Measurements from ENCODE around the gene MMAB.

Gene MMAB

GRCh38 chr12:109542876-109543275 lies 30.4 kb downstream of the MMAB start:
- H3K27ac ChIP-seq (ENCODE audit: insufficient read depth, low read depth, low read length, poor library complexity, severe bottlenecking), result no peak overlapping the region
- H3K36me3 ChIP-seq (ENCODE audit: control insufficient read depth, insufficient read depth, low read length), result no peaks in the 10 kb centered on the region
- 93 to 97% methylated on average over 6 of the region's 6 CpGs for WGBS, 2 experiments

GRCh38 chr12:109542014-109542413 lies 31.3 kb downstream of the MMAB start:
- no peak overlapping the region for H3K27ac ChIP-seq (ENCODE audit: insufficient read depth, low read depth, low read length, poor library complexity, severe bottlenecking)
- H3K4me1 ChIP-seq (ENCODE audit: control insufficient read depth, insufficient read depth, low read length), result no peaks in the 10 kb centered on the region
- no peaks in the 10 kb centered on the region for H3K36me3 ChIP-seq (ENCODE audit: control insufficient read depth, insufficient read depth, low read length)
- no peak overlapping the region for H3K4me3 ChIP-seq (ENCODE audit: insufficient read depth, low read depth, low read length)
- no peaks in the 10 kb centered on the region for H3K27me3 ChIP-seq (ENCODE audit: control insufficient read depth, insufficient read depth, low read length, poor library complexity, severe bottlenecking)
- 78 to 84% methylated on average over 2 of the region's 2 CpGs for WGBS, 2 experiments
- no peaks in the 10 kb centered on the region for H3K9me3 ChIP-seq (ENCODE audit: control insufficient read depth, low read length)

More at GRCh38 chr12:109542876-109543275, 30.4 kb downstream of the MMAB start:
- Histone ChIP-seq H3K9me3 (ENCODE audit: control insufficient read depth, low read length) (no peaks in the 10 kb centered on the region), H3K27me3 (ENCODE audit: control insufficient read depth, insufficient read depth, low read length, poor library complexity, severe bottlenecking) (no peaks in the 10 kb centered on the region), H3K4me3 (ENCODE audit: insufficient read depth, low read depth, low read length) (no peak overlapping the region), H3K4me1 (ENCODE audit: control insufficient read depth, insufficient read depth, low read length) (no peaks in the 10 kb centered on the region)

- H3K27me3 ChIP-seq (ENCODE audit: control insufficient read depth, insufficient read depth, low read length, poor library complexity, severe bottlenecking), result no peaks in the 10 kb centered on the region
- H3K36me3 ChIP-seq (ENCODE audit: control insufficient read depth, insufficient read depth, low read length), result no peaks in the 10 kb centered on the region
- no peak overlapping the region for H3K27ac ChIP-seq (ENCODE audit: insufficient read depth, low read depth, low read length, poor library complexity, severe bottlenecking)
- no peaks in the 10 kb centered on the region for H3K9me3 ChIP-seq (ENCODE audit: control insufficient read depth, low read length)
- WGBS, 2 experiments, result 90 to 91% methylated on average over 4 of the region's 4 CpGs
- H3K4me1 ChIP-seq (ENCODE audit: control insufficient read depth, insufficient read depth, low read length), result no peaks in the 10 kb centered on the region
- H3K4me3 ChIP-seq (ENCODE audit: insufficient read depth, low read depth, low read length), result no peak overlapping the region
Measured at GRCh38 chr12:109541413-109541726, 31.9 kb downstream of the MMAB start.

- no peak overlapping the region for H3K27ac ChIP-seq (ENCODE audit: insufficient read depth, low read depth, low read length, poor library complexity, severe bottlenecking)
- no peaks in the 10 kb centered on the region for H3K36me3 ChIP-seq (ENCODE audit: control insufficient read depth, insufficient read depth, low read length)
- 94 to 95% methylated on average over 16 of the region's 16 CpGs for WGBS, 2 experiments
- H3K9me3 ChIP-seq (ENCODE audit: control insufficient read depth, low read length), result no peaks in the 10 kb centered on the region
- H3K4me3 ChIP-seq (ENCODE audit: insufficient read depth, low read depth, low read length), result no peak overlapping the region
- no peaks in the 10 kb centered on the region for H3K4me1 ChIP-seq (ENCODE audit: control insufficient read depth, insufficient read depth, low read length)
- no peaks in the 10 kb centered on the region for H3K27me3 ChIP-seq (ENCODE audit: control insufficient read depth, insufficient read depth, low read length, poor library complexity, severe bottlenecking)
Measured at GRCh38 chr12:109540526-109541412, 32.5 kb downstream of the MMAB start.

- Histone ChIP-seq H3K36me3 (ENCODE audit: control insufficient read depth, insufficient read depth, low read length) (no peaks in the 10 kb centered on the region), H3K27me3 (ENCODE audit: control insufficient read depth, insufficient read depth, low read length, poor library complexity, severe bottlenecking) (no peaks in the 10 kb centered on the region), H3K27ac (ENCODE audit: insufficient read depth, low read depth, low read length, poor library complexity, severe bottlenecking) (no peak overlapping the region), H3K4me3 (ENCODE audit: insufficient read depth, low read depth, low read length) (no peak overlapping the region), H3K9me3 (ENCODE audit: control insufficient read depth, low read length) (no peaks in the 10 kb centered on the region), H3K4me1 (ENCODE audit: control insufficient read depth, insufficient read depth, low read length) (no peaks in the 10 kb centered on the region)
- WGBS, 2 experiments, result 88 to 89% methylated on average over 9 of the region's 9 CpGs
Measured at GRCh38 chr12:109539508-109539907, 33.8 kb downstream of the MMAB start.

GRCh38 chr12:109538191-109538863 lies 35.0 kb downstream of the MMAB start:
- no peaks in the 10 kb centered on the region for H3K27me3 ChIP-seq (ENCODE audit: control insufficient read depth, insufficient read depth, low read length, poor library complexity, severe bottlenecking)
- H3K27ac ChIP-seq (ENCODE audit: insufficient read depth, low read depth, low read length, poor library complexity, severe bottlenecking), result no peak overlapping the region
- H3K9me3 ChIP-seq (ENCODE audit: control insufficient read depth, low read length), result no peaks in the 10 kb centered on the region
- 91% methylated on average over 16 of the region's 16 CpGs for WGBS, 2 experiments
- no peak overlapping the region for H3K4me3 ChIP-seq (ENCODE audit: insufficient read depth, low read depth, low read length)
- no peaks in the 10 kb centered on the region for H3K36me3 ChIP-seq (ENCODE audit: control insufficient read depth, insufficient read depth, low read length)
- H3K4me1 ChIP-seq (ENCODE audit: control insufficient read depth, insufficient read depth, low read length), result no peaks in the 10 kb centered on the region

- WGBS, 2 experiments, result 92 to 93% methylated on average over 8 of the region's 8 CpGs
- Histone ChIP-seq H3K27ac (ENCODE audit: insufficient read depth, low read depth, low read length, poor library complexity, severe bottlenecking) (no peak overlapping the region), H3K4me3 (ENCODE audit: insufficient read depth, low read depth, low read length) (no peak overlapping the region), H3K36me3 (ENCODE audit: control insufficient read depth, insufficient read depth, low read length) (no peaks in the 10 kb centered on the region), H3K27me3 (ENCODE audit: control insufficient read depth, insufficient read depth, low read length, poor library complexity, severe bottlenecking) (no peaks in the 10 kb centered on the region), H3K4me1 (ENCODE audit: control insufficient read depth, insufficient read depth, low read length) (no peaks in the 10 kb centered on the region), H3K9me3 (ENCODE audit: control insufficient read depth, low read length) (no peaks in the 10 kb centered on the region)
Measured at GRCh38 chr12:109537136-109537535, 36.2 kb downstream of the MMAB start.

GRCh38 chr12:109535863-109536250 lies 37.4 kb downstream of the MMAB start:
- Histone ChIP-seq H3K36me3 (ENCODE audit: control insufficient read depth, insufficient read depth, low read length) (peaks cover 3% of the 10 kb centered on the region), H3K27me3 (ENCODE audit: control insufficient read depth, insufficient read depth, low read length, poor library complexity, severe bottlenecking) (no peaks in the 10 kb centered on the region), H3K27ac (ENCODE audit: insufficient read depth, low read depth, low read length, poor library complexity, severe bottlenecking) (no peak overlapping the region), H3K4me3 (ENCODE audit: insufficient read depth, low read depth, low read length) (no peak overlapping the region), H3K9me3 (ENCODE audit: control insufficient read depth, low read length) (no peaks in the 10 kb centered on the region), H3K4me1 (ENCODE audit: control insufficient read depth, insufficient read depth, low read length) (no peaks in the 10 kb centered on the region)
- WGBS, 2 experiments, result 92 to 94% methylated on average over 5 of the region's 5 CpGs

GRCh38 chr12:109535231-109535862 lies 38.0 kb downstream of the MMAB start:
- peaks cover 4% of the 10 kb centered on the region for H3K36me3 ChIP-seq (ENCODE audit: control insufficient read depth, insufficient read depth, low read length)
- peaks cover 2% of the 10 kb centered on the region for H3K4me1 ChIP-seq (ENCODE audit: control insufficient read depth, insufficient read depth, low read length)
- no peak overlapping the region for H3K4me3 ChIP-seq (ENCODE audit: insufficient read depth, low read depth, low read length)
- no peaks in the 10 kb centered on the region for H3K27me3 ChIP-seq (ENCODE audit: control insufficient read depth, insufficient read depth, low read length, poor library complexity, severe bottlenecking)
- H3K27ac ChIP-seq (ENCODE audit: insufficient read depth, low read depth, low read length, poor library complexity, severe bottlenecking), result no peak overlapping the region
- 93 to 94% methylated on average over 25 of the region's 25 CpGs for WGBS, 2 experiments
- H3K9me3 ChIP-seq (ENCODE audit: control insufficient read depth, low read length), result no peaks in the 10 kb centered on the region

- 95 to 96% methylated on average over 15 of the region's 15 CpGs for WGBS, 2 experiments
Measured at GRCh38 chr12:109534456-109534855, 38.8 kb downstream of the MMAB start.

More at GRCh38 chr12:109534456-109534855, 38.8 kb downstream of the MMAB start:
- Histone ChIP-seq H3K36me3 (ENCODE audit: control insufficient read depth, insufficient read depth, low read length) (peaks cover 4% of the 10 kb centered on the region), H3K27ac (ENCODE audit: insufficient read depth, low read depth, low read length, poor library complexity, severe bottlenecking) (no peak overlapping the region), H3K4me1 (ENCODE audit: control insufficient read depth, insufficient read depth, low read length) (peaks cover 10% of the 10 kb centered on the region), H3K4me3 (ENCODE audit: insufficient read depth, low read depth, low read length) (no peak overlapping the region), H3K9me3 (ENCODE audit: control insufficient read depth, low read length) (no peaks in the 10 kb centered on the region), H3K27me3 (ENCODE audit: control insufficient read depth, insufficient read depth, low read length, poor library complexity, severe bottlenecking) (no peaks in the 10 kb centered on the region)
